GM18520 (cell line): ENCODE data around the gene HMG20B.
"Not testable (repeated sequence)": the region's sequence is repeated elsewhere in the genome, so short reads cannot be mapped to it uniquely, and the experiment has no call there.

Experiments used
- ATAC-seq: cut with Tn5 transposase; IDR thresholded peaks from one replicate; pipeline ENCODE4 v1.9.1; 2021; ENCODE audit not compliant: unreplicated experiment

Gene HMG20B

GRCh38 chr19:3572855-3573161 lies at the start of gene HMG20B:
HMG20B (plus strand) TSS chr19:3572944; CDS start chr19:3573310, 366 bp downstream.
- ATAC-seq: no peak

GRCh38 chr19:3523361-3524077 lies 49.2 kb upstream of the HMG20B start:
- no peak for ATAC-seq

- no peak for ATAC-seq
Measured at GRCh38 chr19:3524078-3524842, 48.5 kb upstream of the HMG20B start.

GRCh38 chr19:3524904-3525451 lies 47.8 kb upstream of the HMG20B start:
- ATAC-seq: no peak

GRCh38 chr19:3526507-3527237 lies 46.1 kb upstream of the HMG20B start:
- ATAC-seq: no peak

GRCh38 chr19:3527238-3527910 lies 45.4 kb upstream of the HMG20B start:
- no peak for ATAC-seq

GRCh38 chr19:3528080-3528479 lies 44.7 kb upstream of the HMG20B start:
- ATAC-seq: no peak

GRCh38 chr19:3528539-3529211 lies 44.1 kb upstream of the HMG20B start:
- no peak for ATAC-seq

- ATAC-seq: not testable (repeated sequence)
Measured at GRCh38 chr19:3529299-3529698, 43.4 kb upstream of the HMG20B start.

- ATAC-seq: no peak
Measured at GRCh38 chr19:3530389-3530788, 42.4 kb upstream of the HMG20B start.

- ATAC-seq: no peak
Measured at GRCh38 chr19:3531716-3532115, 41.0 kb upstream of the HMG20B start.

- no peak for ATAC-seq
Measured at GRCh38 chr19:3532154-3532786, 40.5 kb upstream of the HMG20B start.

GRCh38 chr19:3533033-3533432 lies 39.7 kb upstream of the HMG20B start:
- no peak for ATAC-seq

GRCh38 chr19:3533563-3534216 lies 39.1 kb upstream of the HMG20B start:
- ATAC-seq: no peak

- ATAC-seq: no peak
Measured at GRCh38 chr19:3534375-3535234, 38.1 kb upstream of the HMG20B start.

- no peak for ATAC-seq
Measured at GRCh38 chr19:3535235-3535535, 37.6 kb upstream of the HMG20B start.

- no peak for ATAC-seq
Measured at GRCh38 chr19:3535563-3535965, 37.2 kb upstream of the HMG20B start.

- ATAC-seq: no peak
Measured at GRCh38 chr19:3535981-3536380, 36.8 kb upstream of the HMG20B start.
